CD4-positive, CD25-positive, alpha-beta regulatory T cell (primary cell): Measurements from ENCODE around the gene GTSF1L. TPM values are rescaled to one million over a fixed set of nuclear protein-coding genes. Genes with fewer than 3 reads are reported as not detected.

ENCODE experiments used
- ATAC-seq, 2 donors: fragments of 150-1000 bp; cut with Tn5 transposase; one replicate each; pipeline ENCODE4 v1.10.0; 2021; ENCODE audit warnings: low read depth in 2 of 2, moderate number of reproducible peaks in 2 of 2, moderate library complexity in 1 of 2
- DNase-seq, 3 donors: peaks; one replicate each; pipeline versions ENCODE4 v3.0.0 to v3.0.0-alpha.2; 2012 to 2022; ENCODE audit warnings: mixed read lengths in 1 of 3
- H3K27ac ChIP-seq: one replicate; pipeline ENCODE4 v1.7.0; 2013; ENCODE audit warnings: mild to moderate bottlenecking, low read length; ENCODE audit not compliant: insufficient read depth, poor library complexity, severe bottlenecking
- H3K27me3 ChIP-seq: one replicate; pipeline ENCODE4 v1.7.0; 2013; ENCODE audit warnings: low read length; ENCODE audit not compliant: control insufficient read depth, insufficient read depth
- H3K36me3 ChIP-seq: one replicate; pipeline ENCODE4 v1.7.0; 2013; ENCODE audit warnings: mild to moderate bottlenecking, low read length, moderate library complexity; ENCODE audit not compliant: control insufficient read depth, insufficient read depth
- H3K4me1 ChIP-seq: 2 replicates; pipeline ENCODE4 v1.7.0; 2013; ENCODE audit warnings: mild to moderate bottlenecking, low read length; ENCODE audit not compliant: insufficient read depth, control insufficient read depth, poor library complexity, severe bottlenecking
- H3K4me3 ChIP-seq: one replicate; pipeline ENCODE4 v1.7.0; 2013; ENCODE audit warnings: low read depth, mild to moderate bottlenecking, low read length, moderate library complexity
- H3K9me3 ChIP-seq, 2 experiments: 1 replicate in 1 of 2; 2 replicates in 1 of 2; pipeline ENCODE4 v1.7.0; 2013; ENCODE audit warnings: low read length in 2 of 2, mild to moderate bottlenecking in 1 of 2, moderate library complexity in 1 of 2; ENCODE audit not compliant: control insufficient read depth in 2 of 2
- H3K27ac Mint-ChIP-seq, 3 donors: one replicate each; pipeline ENCODE4 v1.8.0; 2020 to 2022; ENCODE audit warnings: mild to moderate bottlenecking in 3 of 3, mixed read lengths in 3 of 3, moderate library complexity in 2 of 3
- H3K27me3 Mint-ChIP-seq: one replicate; pipeline ENCODE4 v1.8.0; 2022; ENCODE audit warnings: mild to moderate bottlenecking, mixed read lengths
- H3K36me3 Mint-ChIP-seq: one replicate; pipeline ENCODE4 v1.8.0; 2020; ENCODE audit warnings: mixed read lengths
- H3K4me1 Mint-ChIP-seq, 4 donors: one replicate each; pipeline ENCODE4 v1.8.0; 2020 to 2022; ENCODE audit warnings: mixed read lengths in 4 of 4, mild to moderate bottlenecking in 1 of 4
- H3K4me3 Mint-ChIP-seq, 4 donors: one replicate each; pipeline ENCODE4 v1.8.0; 2020 to 2022; ENCODE audit warnings: mild to moderate bottlenecking in 4 of 4, mixed read lengths in 4 of 4, moderate library complexity in 3 of 4
- H3K9me3 Mint-ChIP-seq, 7 donors: one replicate each; pipeline ENCODE4 v1.8.0; 2020 to 2022; ENCODE audit warnings: mixed read lengths in 7 of 7, mild to moderate bottlenecking in 3 of 7, moderate library complexity in 2 of 7
- polyA plus RNA-seq, 4 donors: library from polyadenylated mRNA; unstranded; fragments of 300-500 nt; fragmentation: Illumina TruSeq; gene quantifications; one replicate each; pipeline ENCODE4 v1.2.3, GENCODE V29; 2021
- total RNA-seq: library from RNA; stranded (reverse); gene quantifications from one replicate; pipeline ENCODE4 v1.2.3, GENCODE V29; 2022

The GTSF1L gene
- total and polyA plus RNA-seq, 5 donors from 2014 or later: 0.98 to 3.0 (median 1.4) TPM

DNA sequence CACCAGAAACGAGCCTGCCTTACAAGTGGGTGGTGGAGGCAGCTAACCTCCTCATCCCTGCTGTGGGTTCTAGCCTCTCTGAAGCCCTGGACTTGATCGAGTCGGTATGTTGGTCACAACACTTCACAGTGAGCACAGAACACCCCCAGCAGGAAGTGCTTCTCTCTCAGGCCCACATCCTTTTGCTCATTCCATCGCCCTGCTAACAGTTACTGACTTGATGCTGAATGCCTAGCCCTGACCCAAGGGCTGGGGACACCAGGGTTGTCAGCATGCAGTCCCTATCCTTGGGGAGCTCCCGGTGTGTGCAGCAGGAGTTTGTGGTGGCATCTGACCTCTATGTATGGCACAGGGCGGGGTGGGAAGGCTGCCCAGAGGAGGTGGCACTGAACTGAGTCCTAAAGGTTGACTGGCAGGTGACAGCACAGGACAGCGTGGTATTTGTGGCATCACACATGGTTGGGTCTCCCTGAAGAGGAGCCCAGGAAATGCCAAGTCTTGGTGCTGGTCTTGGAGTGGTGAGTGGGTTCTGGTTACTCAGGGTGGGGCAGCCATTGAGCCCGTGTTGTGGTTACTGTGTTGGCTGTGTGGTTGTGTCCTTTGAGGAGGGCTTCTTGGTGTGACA lies 26.7 kb downstream of the GTSF1L start:
- Histone ChIP-seq H3K4me3 (no peak overlapping the region), H3K27ac (no peak overlapping the region), H3K4me1 (peaks cover 12% of the 10 kb centered on the region), H3K9me3 (no peaks in the 10 kb centered on the region), H3K36me3 (no peaks in the 10 kb centered on the region), H3K27me3 (no peaks in the 10 kb centered on the region)
- Mint-ChIP-seq H3K4me3 (peak overlapping the region in 3 of 4 donors; percentile 3 to 60 (median 41)), H3K36me3 (peaks cover 8% of the 10 kb centered on the region), H3K27me3 (no peaks in the 10 kb centered on the region), H3K9me3 (no peaks in the 10 kb centered on the region), H3K27ac (peak overlapping the region; percentile 74 to 95 (median 91)), H3K4me1 (peaks cover 0 to 22% (median 13%) of the 10 kb centered on the region in 4 donors)
- ATAC-seq: peak; percentile 62 to 63
- DNase-seq: peak in 2 of 3 donors; percentile 19 to 72

DNA sequence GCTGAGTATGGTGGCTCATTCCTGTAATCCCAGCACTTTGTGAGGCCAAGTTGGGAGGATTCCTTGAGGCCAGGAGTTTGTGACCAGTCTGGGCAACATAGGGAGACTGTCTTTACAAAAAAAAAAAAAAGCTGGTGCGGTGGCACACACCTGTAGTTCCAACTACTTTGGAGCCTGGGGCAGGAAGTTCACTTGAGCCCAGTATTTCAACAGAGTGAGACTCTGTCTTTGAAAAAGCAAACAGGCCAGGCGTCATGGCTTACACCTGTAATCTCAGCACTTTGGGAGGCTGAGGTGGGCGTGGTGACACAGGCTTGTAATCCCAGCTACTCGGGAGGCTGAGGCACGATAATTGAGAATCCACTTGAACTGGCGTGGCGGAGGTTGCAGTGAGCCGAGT lies 31.2 kb downstream of the GTSF1L start:
- H3K4me3 ChIP-seq: no peak overlapping the region
- H3K27ac Mint-ChIP-seq: no peak overlapping the region
- no peaks in the 10 kb centered on the region for H3K36me3 ChIP-seq
- H3K27ac ChIP-seq: no peak overlapping the region
- H3K36me3 Mint-ChIP-seq: peaks cover 8% of the 10 kb centered on the region
- no peaks in the 10 kb centered on the region for H3K27me3 Mint-ChIP-seq
- no peak overlapping the region for H3K4me3 Mint-ChIP-seq
- H3K4me1 Mint-ChIP-seq: peaks cover 6 to 27% (median 16%) of the 10 kb centered on the region in 4 donors
- H3K9me3 Mint-ChIP-seq: no peaks in the 10 kb centered on the region
- H3K27me3 ChIP-seq: no peaks in the 10 kb centered on the region
- ATAC-seq (no peak), DNase-seq (no peak)
- H3K9me3 ChIP-seq: no peaks in the 10 kb centered on the region
- peaks cover 11% of the 10 kb centered on the region for H3K4me1 ChIP-seq

GRCh38 chr20:43694763-43695162 lies 32.0 kb downstream of the GTSF1L start:
- Mint-ChIP-seq H3K4me1 (peaks cover 4 to 19% (median 10%) of the 10 kb centered on the region in 4 donors), H3K27ac (peak overlapping the region in 1 of 3 donors; percentile 90), H3K4me3 (peak overlapping the region in 1 of 4 donors; percentile 50), H3K36me3 (peaks cover 4% of the 10 kb centered on the region), H3K27me3 (no peaks in the 10 kb centered on the region), H3K9me3 (no peaks in the 10 kb centered on the region)
- DNase-seq (peak in 1 of 3 donors; percentile 20), ATAC-seq (no peak)
- Histone ChIP-seq H3K27me3 (no peaks in the 10 kb centered on the region), H3K27ac (no peak overlapping the region), H3K36me3 (no peaks in the 10 kb centered on the region), H3K9me3 (no peaks in the 10 kb centered on the region), H3K4me3 (no peak overlapping the region), H3K4me1 (peaks cover 3% of the 10 kb centered on the region)

DNA sequence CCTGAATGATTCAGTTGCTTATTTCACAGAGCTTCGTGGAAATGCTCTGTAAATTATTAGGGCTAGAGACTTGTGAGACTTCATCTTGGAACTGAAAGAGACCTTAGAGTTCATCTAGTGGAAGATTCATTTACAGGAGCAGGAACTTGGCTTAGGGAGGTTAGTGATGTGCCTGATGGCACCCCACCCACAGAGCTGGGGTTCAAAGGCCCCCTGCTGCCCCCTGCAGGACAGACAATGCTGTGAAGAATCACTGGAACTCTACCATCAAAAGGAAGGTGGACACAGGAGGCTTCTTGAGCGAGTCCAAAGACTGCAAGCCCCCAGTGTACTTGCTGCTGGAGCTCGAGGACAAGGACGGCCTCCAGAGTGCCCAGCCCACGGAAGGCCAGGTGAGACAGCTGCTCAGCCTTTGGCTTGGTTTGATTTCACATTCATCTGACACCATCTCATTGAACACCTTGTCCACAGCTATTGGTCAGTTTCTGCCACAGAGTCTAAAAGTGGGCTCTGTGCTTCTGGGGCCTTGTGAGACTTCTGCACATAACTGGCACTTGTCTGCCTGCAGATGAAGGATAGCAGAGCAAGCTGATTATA lies 34.8 kb downstream of the GTSF1L start:
- H3K27ac Mint-ChIP-seq: peak overlapping the region in 1 of 3 donors; percentile 57

DNA sequence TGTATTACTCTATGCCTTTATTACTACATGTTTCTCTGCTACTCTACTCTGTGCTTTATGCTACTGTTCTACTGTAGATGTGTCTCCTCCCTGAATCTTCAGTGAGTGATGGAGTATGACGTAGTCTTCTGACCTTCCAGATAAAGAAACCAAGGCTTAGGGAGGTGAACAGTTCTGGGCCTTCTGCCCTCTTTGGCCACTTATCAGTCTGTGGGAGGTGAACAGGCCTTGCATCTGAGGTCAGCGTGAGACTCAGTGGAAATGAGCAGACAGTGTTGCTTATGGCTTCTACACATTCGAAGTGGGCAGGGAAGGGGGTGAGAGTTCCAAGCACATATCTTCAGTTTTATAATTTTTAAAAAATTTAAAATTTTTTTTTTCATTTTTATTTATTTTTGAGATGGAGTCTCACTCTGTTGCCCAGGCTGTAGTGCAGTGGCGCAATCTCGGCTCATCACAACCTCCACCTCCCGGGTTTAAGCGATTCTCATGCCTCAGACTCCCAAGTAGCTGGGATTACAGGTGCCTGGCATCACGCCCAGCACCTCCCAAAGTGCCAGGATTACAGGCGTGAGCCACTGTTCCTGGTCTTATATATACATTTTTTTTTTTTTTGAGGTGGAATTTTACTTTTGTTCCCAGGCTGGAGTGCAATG lies 35.7 kb downstream of the GTSF1L start:
- no peaks in the 10 kb centered on the region for H3K27me3 Mint-ChIP-seq
- no peak overlapping the region for H3K27ac Mint-ChIP-seq
- peaks cover 4 to 18% (median 9%) of the 10 kb centered on the region in 4 donors for H3K4me1 Mint-ChIP-seq
- Histone ChIP-seq H3K9me3 (no peaks in the 10 kb centered on the region), H3K27ac (no peak overlapping the region), H3K4me3 (no peak overlapping the region), H3K4me1 (no peaks in the 10 kb centered on the region), H3K36me3 (no peaks in the 10 kb centered on the region), H3K27me3 (no peaks in the 10 kb centered on the region)
- no peaks in the 10 kb centered on the region for H3K36me3 Mint-ChIP-seq
- ATAC-seq: no peak
- H3K9me3 Mint-ChIP-seq: no peaks in the 10 kb centered on the region
- H3K4me3 Mint-ChIP-seq: no peak overlapping the region
- DNase-seq: no peak

More for the DNA sequence above, 34.8 kb downstream of the GTSF1L start:
- Mint-ChIP-seq H3K36me3 (no peaks in the 10 kb centered on the region), H3K27me3 (no peaks in the 10 kb centered on the region), H3K4me3 (no peak overlapping the region), H3K4me1 (peaks cover 4 to 14% (median 9%) of the 10 kb centered on the region in 4 donors), H3K9me3 (no peaks in the 10 kb centered on the region)
- no peaks in the 10 kb centered on the region for H3K9me3 ChIP-seq
- H3K27ac ChIP-seq: no peak overlapping the region
- ATAC-seq: no peak
- no peaks in the 10 kb centered on the region for H3K27me3 ChIP-seq
- no peaks in the 10 kb centered on the region for H3K36me3 ChIP-seq
- DNase-seq: peak; percentile 13 to 71 (median 31)
- H3K4me3 ChIP-seq: no peak overlapping the region
- H3K4me1 ChIP-seq: no peaks in the 10 kb centered on the region

DNA sequence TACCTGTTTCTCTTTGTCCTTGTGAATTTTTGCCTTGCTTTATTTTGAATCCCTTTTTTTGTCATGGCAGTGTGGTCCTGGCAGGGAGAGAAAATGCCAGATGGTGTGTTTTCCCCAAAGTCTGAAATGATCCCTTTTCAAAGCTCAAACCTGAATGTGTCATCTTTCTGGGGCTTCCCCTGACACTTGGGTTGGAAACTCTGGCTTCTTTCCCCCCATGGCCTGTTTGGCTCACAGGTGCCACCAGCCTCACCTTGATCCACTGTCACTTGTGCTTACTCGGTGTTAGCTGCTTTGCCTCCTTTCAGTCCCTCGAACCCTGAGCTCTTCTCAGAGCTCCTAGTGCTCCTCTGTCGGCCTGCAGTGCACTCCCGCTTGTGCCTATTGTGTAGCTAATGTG lies 37.6 kb downstream of the GTSF1L start:
- DNase-seq: no peak
- Mint-ChIP-seq H3K4me3 (no peak overlapping the region), H3K4me1 (peaks cover 0 to 11% (median 2%) of the 10 kb centered on the region in 4 donors), H3K27ac (peak overlapping the region in 1 of 3 donors; percentile 75), H3K9me3 (no peaks in the 10 kb centered on the region), H3K36me3 (no peaks in the 10 kb centered on the region), H3K27me3 (no peaks in the 10 kb centered on the region)
- no peaks in the 10 kb centered on the region for H3K4me1 ChIP-seq
- no peak overlapping the region for H3K27ac ChIP-seq
- no peak for ATAC-seq
- no peaks in the 10 kb centered on the region for H3K9me3 ChIP-seq
- H3K27me3 ChIP-seq: no peaks in the 10 kb centered on the region
- H3K36me3 ChIP-seq: no peaks in the 10 kb centered on the region
- no peak overlapping the region for H3K4me3 ChIP-seq

- no peak for ATAC-seq
Observed at GRCh38 chr20:43686820-43687219, 40.0 kb downstream of the GTSF1L start.

More at GRCh38 chr20:43686820-43687219, 40.0 kb downstream of the GTSF1L start:
- Mint-ChIP-seq H3K4me3 (no peak overlapping the region), H3K27ac (peak overlapping the region in 2 of 3 donors; percentile 51 to 61), H3K36me3 (no peaks in the 10 kb centered on the region), H3K9me3 (no peaks in the 10 kb centered on the region), H3K27me3 (no peaks in the 10 kb centered on the region), H3K4me1 (peaks cover 0 to 17% (median 3%) of the 10 kb centered on the region in 4 donors)
- H3K27me3 ChIP-seq: no peaks in the 10 kb centered on the region
- no peak overlapping the region for H3K4me3 ChIP-seq
- peaks cover 6% of the 10 kb centered on the region for H3K4me1 ChIP-seq
- no peaks in the 10 kb centered on the region for H3K9me3 ChIP-seq
- H3K36me3 ChIP-seq: no peaks in the 10 kb centered on the region
- no peak for DNase-seq
- H3K27ac ChIP-seq: no peak overlapping the region
